Mucosa of descending colon (tissue), 3 donors: ENCODE data around the gene ZNF793. TPM values are rescaled to one million over a fixed set of nuclear protein-coding genes. Genes with fewer than 3 reads are reported as not detected.

Source experiments
- ATAC-seq: fragments of 200-7000 bp; cut with Tn5 transposase; one replicate; pipeline ENCODE4 v1.9.1; 2020; ENCODE audit warnings: mild to moderate bottlenecking, moderate library complexity
- DNase-seq, 3 donors: peaks; one replicate each; pipeline ENCODE4 v3.0.0-alpha.2; 2020
- H3K36me3 ChIP-seq: fragments of 200-600 bp; one replicate; pipeline ENCODE4 v1.8.0; 2021; ENCODE audit warnings: low read depth, mild to moderate bottlenecking
- H3K4me1 ChIP-seq: fragments of 200-600 bp; one replicate; pipeline ENCODE4 v1.8.0; 2021; ENCODE audit warnings: low read depth, mild to moderate bottlenecking
- H3K4me3 ChIP-seq: fragments of 200-600 bp; one replicate; pipeline ENCODE4 v1.8.0; 2021; ENCODE audit warnings: mild to moderate bottlenecking
- H3K9me3 ChIP-seq: fragments of 200-600 bp; one replicate; pipeline ENCODE4 v1.8.0; 2021; ENCODE audit warnings: mild to moderate bottlenecking
- CTCF ChIP-seq: fragments of 200-600 bp; IDR thresholded peaks from one replicate; pipeline ENCODE4 v1.8.0; 2022; ENCODE audit warnings: antibody characterized with exemption, mild to moderate bottlenecking
- intact Hi-C, 2 donors: fragments of 100-400 bp; cut with DNase I in 1 of 2; cut with micrococcal nuclease in 1 of 2; formaldehyde crosslinking; loops; one replicate each; pipeline versions ENCODE4 v1.11.0 to v1.11.1; 2022; cut with DNase I, micrococcal nuclease
- total RNA-seq, 3 donors: library from RNA; stranded (reverse); fragmentation: NEBNext Ultra II Directional in 2 of 3; extraction: Animal tissue kit (Norgen Biotek cat#: 25700) in 2 of 3; gene quantifications; one replicate each; pipeline versions ENCODE4 v1.2.1 to v1.2.4, GENCODE V29; 2021 to 2023
- donor health status: DM: no; HTN: no; CAD: no; lungs with moderate emphysema.
- donor health status: DM: no; HTN: no; CAD: no.
- donor health status: DM: no; HTN: yes; CAD: no.

The ZNF793 gene
- total RNA-seq, 3 donors from 2014 or later = 3.8 to 6.6 (median 6.0) TPM

GRCh38 chr19:37583340-37583739 lies 76.6 kb downstream of the ZNF793 start:
- no peak for TF ChIP-seq CTCF
- Histone ChIP-seq H3K9me3 (peaks cover 2% of the 10 kb centered on the region), H3K4me1 (no peaks in the 10 kb centered on the region), H3K36me3 (no peaks in the 10 kb centered on the region), H3K4me3 (no peak overlapping the region)
- no peak for ATAC-seq
- no peak for DNase-seq
- intact Hi-C loops = no loop called here

Other genes starting within 250 kb of the ZNF793 start
- 1 to 10 TPM; 3.6 to 8.5 (median 4.9) TPM for gene ZNF527, start 135.8 kb upstream of the ZNF793 start, total RNA-seq
- 1 to 10 TPM; 1.8 to 6.3 (median 2.1) TPM for gene ZNF569, start 39.5 kb upstream of the ZNF793 start, total RNA-seq
- gene ZNF570, start 37.6 kb upstream of the ZNF793 start, total RNA-seq = 1 to 10 TPM; 2.9 to 7.8 (median 3.7) TPM
- 1 to 10 TPM; 1.5 to 6.0 (median 1.7) TPM for gene ZNF571, start 87.9 kb downstream of the ZNF793 start, total RNA-seq
- 1 to 10 TPM; 1.3 to 8.4 (median 1.5) TPM for gene ZNF540, start 87.9 kb downstream of the ZNF793 start, total RNA-seq
- gene ZFP30, start 148.5 kb downstream of the ZNF793 start, total RNA-seq = 10 to 100 TPM in 2 of 3 donors, 1 to 10 TPM in 1; 8.2 to 14.7 (median 11.0) TPM
- gene ZNF607, start 212.8 kb downstream of the ZNF793 start, total RNA-seq = 10 to 100 TPM in 1 of 3 donors, 1 to 10 TPM in 2; 6.2 to 12.8 (median 6.8) TPM